AG10803 (cell line): ENCODE measurements around the gene LGALS3.
A peak's percentile ranks its signal among the peaks of the same experiment; 100 is the strongest.

Source experiments
- DNase-seq: peaks from one replicate; pipeline ENCODE4 v3.0.0; 2010; ENCODE audit warnings: low read depth
- H3K4me3 ChIP-seq: 2 replicates; pipeline ENCODE4 v1.5.1; 2011; ENCODE audit warnings: mild to moderate bottlenecking, low read length, control low read depth
- CTCF ChIP-seq: conservative IDR thresholded peaks from 2 replicates; pipeline ENCODE4 v1.5.1; 2011; ENCODE audit warnings: mild to moderate bottlenecking, low read length, control low read depth, inconsistent platforms

The LGALS3 gene

GRCh38 chr14:55120571-55121495 lies 8.2 kb upstream of the LGALS3 start:
- TF ChIP-seq CTCF = no peak
- DNase-seq = no peak
- no peak overlapping the region for H3K4me3 ChIP-seq

- DNase-seq = no peak
- H3K4me3 ChIP-seq = no peak overlapping the region
- no peak for TF ChIP-seq CTCF
Observed at GRCh38 chr14:55121628-55122439, 7.2 kb upstream of the LGALS3 start.

- DNase-seq = peak; percentile 38
- H3K4me3 ChIP-seq = no peak overlapping the region
- no peak for TF ChIP-seq CTCF
Observed at GRCh38 chr14:55122440-55122986, 6.5 kb upstream of the LGALS3 start.

GRCh38 chr14:55123101-55123500 lies 6.0 kb upstream of the LGALS3 start:
- H3K4me3 ChIP-seq = no peak overlapping the region
- TF ChIP-seq CTCF = no peak
- peak; percentile 91 for DNase-seq

- H3K4me3 ChIP-seq = no peak overlapping the region
- no peak for DNase-seq
- TF ChIP-seq CTCF = no peak
Observed at GRCh38 chr14:55123852-55124639, 5.0 kb upstream of the LGALS3 start.

GRCh38 chr14:55124774-55125386 lies 4.2 kb upstream of the LGALS3 start:
- no peak overlapping the region for H3K4me3 ChIP-seq
- no peak for DNase-seq
- no peak for TF ChIP-seq CTCF
